DMS 273 treated with DMSO at 0.1 percent for 48 hours (cell line): ENCODE data around the gene ZNF335.
"Not testable (repeated sequence)": the region's sequence is repeated elsewhere in the genome, so short reads cannot be mapped to it uniquely, and the experiment has no call there.

ENCODE experiments used
- DNase-seq: peaks from one replicate; lab custom pipeline; 2025; lab: John Stamatoyannopoulos, UW

ZNF335 gene

GRCh38 chr20:46002008-46002407, 30.0 kb upstream of the ZNF335 start:
- no peak for DNase-seq

- no peak for DNase-seq
These were observed 29.5 kb upstream of the ZNF335 start for GRCh38 chr20:46001498-46001897.

- no peak for DNase-seq
These were observed 28.4 kb upstream of the ZNF335 start for GRCh38 chr20:46000262-46000996.

GRCh38 chr20:45999557-46000261, 27.7 kb upstream of the ZNF335 start:
- DNase-seq, result no peak

GRCh38 chr20:45998761-45999160, 26.8 kb upstream of the ZNF335 start:
- no peak for DNase-seq

- no peak for DNase-seq
These were observed 26.3 kb upstream of the ZNF335 start for GRCh38 chr20:45998337-45998736.

- DNase-seq, result no peak
These were observed 25.2 kb upstream of the ZNF335 start for GRCh38 chr20:45997187-45997586.

- not testable (repeated sequence) for DNase-seq
These were observed 23.6 kb upstream of the ZNF335 start for GRCh38 chr20:45995495-45996097.

- DNase-seq, result no peak
These were observed 22.9 kb upstream of the ZNF335 start for GRCh38 chr20:45994761-45995493.

- no peak for DNase-seq
These were observed 21.4 kb upstream of the ZNF335 start for GRCh38 chr20:45993197-45993951.

GRCh38 chr20:45991616-45992015, 19.6 kb upstream of the ZNF335 start:
- DNase-seq, result no peak

- not testable (repeated sequence) for DNase-seq
These were observed 16.8 kb upstream of the ZNF335 start for GRCh38 chr20:45988830-45989229.

GRCh38 chr20:45987108-45987780, 15.2 kb upstream of the ZNF335 start:
- peak; percentile 39 for DNase-seq

- peak; percentile 25 for DNase-seq
These were observed 13.6 kb upstream of the ZNF335 start for GRCh38 chr20:45985573-45985972.

GRCh38 chr20:45983279-45983743, 11.3 kb upstream of the ZNF335 start:
- no peak for DNase-seq

- DNase-seq, result no peak
These were observed 9.3 kb upstream of the ZNF335 start for GRCh38 chr20:45981261-45981660.

- no peak for DNase-seq
These were observed 4.1 kb upstream of the ZNF335 start for GRCh38 chr20:45976086-45976485.

- no peak for DNase-seq
These were observed 3.7 kb upstream of the ZNF335 start for GRCh38 chr20:45975686-45976085.

- DNase-seq, result no peak
These were observed 3.0 kb upstream of the ZNF335 start for GRCh38 chr20:45974896-45975565.

GRCh38 chr20:45972500-45973183, 639 bp upstream of the ZNF335 start:
- no peak for DNase-seq
